NCI-H2107 (cell line): ENCODE results near the gene CABP1.

Source experiments
- DNase-seq: peaks from one replicate; lab custom pipeline; 2025; lab: John Stamatoyannopoulos, UW

CABP1 gene

GRCh38 chr12:120631097-120631496 lies 9.3 kb upstream of the CABP1 start:
- DNase-seq: no peak

GRCh38 chr12:120640861-120641833 lies 721 bp downstream of the CABP1 start:
- no peak for DNase-seq

- no peak for DNase-seq
Measured at GRCh38 chr12:120642121-120642520, 1.7 kb downstream of the CABP1 start.

- no peak for DNase-seq
Measured at GRCh38 chr12:120642826-120643225, 2.4 kb downstream of the CABP1 start.

GRCh38 chr12:120643574-120643973 lies 3.1 kb downstream of the CABP1 start:
- DNase-seq: no peak

GRCh38 chr12:120646044-120646443 lies 5.6 kb downstream of the CABP1 start:
- DNase-seq: no peak

GRCh38 chr12:120647375-120647755 lies 6.9 kb downstream of the CABP1 start:
- no peak for DNase-seq

- no peak for DNase-seq
Measured at GRCh38 chr12:120649442-120650232, 9.2 kb downstream of the CABP1 start.

- no peak for DNase-seq
Measured at GRCh38 chr12:120650233-120650690, 9.8 kb downstream of the CABP1 start.

GRCh38 chr12:120651821-120652220 lies 11.4 kb downstream of the CABP1 start:
- no peak for DNase-seq

- DNase-seq: no peak
Measured at GRCh38 chr12:120652656-120653435, 12.4 kb downstream of the CABP1 start.

- DNase-seq: no peak
Measured at GRCh38 chr12:120653611-120654010, 13.2 kb downstream of the CABP1 start.

- no peak for DNase-seq
Measured at GRCh38 chr12:120654656-120655055, 14.2 kb downstream of the CABP1 start.

- DNase-seq: no peak
Measured at GRCh38 chr12:120656008-120656407, 15.6 kb downstream of the CABP1 start.

GRCh38 chr12:120658286-120659150 lies 18.1 kb downstream of the CABP1 start:
- no peak for DNase-seq

GRCh38 chr12:120659151-120659525 lies 18.7 kb downstream of the CABP1 start:
- DNase-seq: no peak

GRCh38 chr12:120661432-120661831 lies 21.0 kb downstream of the CABP1 start:
- DNase-seq: no peak

- DNase-seq: no peak
Measured at GRCh38 chr12:120662879-120663278, 22.5 kb downstream of the CABP1 start.

- DNase-seq: no peak
Measured at GRCh38 chr12:120663741-120664140, 23.3 kb downstream of the CABP1 start.

GRCh38 chr12:120666571-120667390 lies 26.4 kb downstream of the CABP1 start:
- DNase-seq: no peak
